Fibroblast of lung (primary cell): Measurements from ENCODE around the gene RFX1. TPM values are rescaled to one million over a fixed set of nuclear protein-coding genes. Genes with fewer than 3 reads are reported as not detected.

Experiments used
- DNase-seq, 2 donors: peaks; one replicate each; pipeline versions ENCODE4 v3.0.0 to v3.0.0-alpha.2; 2010; ENCODE audit warnings: low read depth in 2 of 2
- H2AFZ ChIP-seq: 2 replicates; pipeline ENCODE4 v1.5.1; 2012; ENCODE audit warnings: low read length, control low read depth, inconsistent platforms
- H3K27ac ChIP-seq: 2 replicates; pipeline ENCODE4 v1.5.1; 2011; ENCODE audit warnings: low read length, control low read depth; ENCODE audit not compliant: insufficient read depth
- H3K27me3 ChIP-seq: 2 replicates; pipeline ENCODE4 v1.5.1; 2011; ENCODE audit warnings: mild to moderate bottlenecking, low read length; ENCODE audit not compliant: control insufficient read depth, insufficient read depth
- H3K36me3 ChIP-seq: 2 replicates; pipeline ENCODE4 v1.5.1; 2011; ENCODE audit warnings: low read length; ENCODE audit not compliant: control insufficient read depth, insufficient read depth
- H3K4me1 ChIP-seq: 2 replicates; pipeline ENCODE4 v1.5.1; 2011; ENCODE audit warnings: low read length; ENCODE audit not compliant: control insufficient read depth, insufficient read depth; ENCODE audit errors: extremely low read depth
- H3K4me2 ChIP-seq: 2 replicates; pipeline ENCODE4 v1.5.1; 2011; ENCODE audit warnings: low read length, control low read depth; ENCODE audit not compliant: insufficient read depth; ENCODE audit errors: extremely low read depth
- H3K4me3 ChIP-seq, 4 experiments: fragments of 200-600 bp in 1 of 4; sonication (generic) in 1 of 4; replicated peaks in 1 of 4; 2 replicates each; pipeline ENCODE4 v1.5.1; 2011 to 2016; ENCODE audit warnings: low read length in 4 of 4, low read depth in 3 of 4, mild to moderate bottlenecking in 3 of 4, control low read depth in 2 of 4, inconsistent platforms in 1 of 4, mixed read lengths in 1 of 4; ENCODE audit not compliant: insufficient read depth in 1 of 4; ENCODE audit errors: control extremely low read depth in 1 of 4
- H3K79me2 ChIP-seq: 2 replicates; pipeline ENCODE4 v1.5.1; 2012; ENCODE audit warnings: mild to moderate bottlenecking, low read length, inconsistent platforms; ENCODE audit not compliant: control insufficient read depth, insufficient read depth
- H3K9ac ChIP-seq: 2 replicates; pipeline ENCODE4 v1.5.1; 2011; ENCODE audit warnings: mild to moderate bottlenecking, low read length, control low read depth; ENCODE audit not compliant: insufficient read depth
- H3K9me3 ChIP-seq: 2 replicates; pipeline ENCODE4 v1.5.1; 2012; ENCODE audit warnings: low read depth, low read length; ENCODE audit not compliant: control insufficient read depth, insufficient read depth
- H4K20me1 ChIP-seq: 2 replicates; pipeline ENCODE4 v1.5.1; 2011; ENCODE audit warnings: low read length; ENCODE audit not compliant: control insufficient read depth, insufficient read depth; ENCODE audit errors: extremely low read depth
- CTCF ChIP-seq, 2 donors: IDR thresholded peaks in 1 of 2; conservative IDR thresholded peaks in 1 of 2; 1 replicate in 1 of 2; 2 replicates in 1 of 2; pipeline ENCODE4 v1.5.1; 2011 to 2012; ENCODE audit warnings: low read length in 2 of 2, control low read depth in 1 of 2, inconsistent platforms in 1 of 2, low read depth in 1 of 2, mild to moderate bottlenecking in 1 of 2
- EZH2 ChIP-seq: IDR thresholded peaks from 2 replicates; pipeline ENCODE4 v1.5.1; 2012; ENCODE audit warnings: low read length, control low read depth, mild to moderate bottlenecking; ENCODE audit errors: missing control alignments
- polyA plus RNA-seq, 2 donors: library from polyadenylated mRNA; depleted of rRNA in 1 of 2; stranded (reverse) in 1 of 2; unstranded in 1 of 2; fragments of >200 nt; gene quantifications; 2 replicates each; pipeline ENCODE4 v1.2.1, GENCODE V29; 2011 to 2012; ENCODE audit warnings: missing spikeins in 1 of 2
- total RNA-seq: library from RNA; depleted of rRNA; stranded (reverse); fragments of >200 nt; gene quantifications from 2 replicates; pipeline ENCODE4 v1.2.1, GENCODE V29; 2014

Gene RFX1
- total and polyA plus RNA-seq, 2 donors (not counting 1 experiment from before 2014, with no cell fraction given) = 0.44 to 2.6 TPM

GRCh38 chr19:13932911-13933393 lies 73.2 kb downstream of the RFX1 start:
- no peak overlapping the region for H3K27ac ChIP-seq
- H2AFZ ChIP-seq = no peak overlapping the region
- TF ChIP-seq CTCF (conservative IDR thresholded peaks at IDR 0.05 in 1 of 2, IDR thresholded peaks at IDR 0.05 in 1 of 2; ENCODE audit: low read depth in 1 of 2, low read length in 2 of 2) (no peak), EZH2 (no peak)
- no peak for DNase-seq
- no peak overlapping the region for H3K9ac ChIP-seq
- H3K79me2 ChIP-seq = no peaks in the 10 kb centered on the region
- H3K27me3 ChIP-seq = no peaks in the 10 kb centered on the region
- H3K4me1 ChIP-seq = peaks cover 2% of the 10 kb centered on the region
- peaks cover 1% of the 10 kb centered on the region for H3K36me3 ChIP-seq
- H3K9me3 ChIP-seq = no peaks in the 10 kb centered on the region
- H4K20me1 ChIP-seq = no peaks in the 10 kb centered on the region
- H3K4me3 ChIP-seq = no peak overlapping the region
- no peak overlapping the region for H3K4me2 ChIP-seq

GRCh38 chr19:13932149-13932637 lies 73.9 kb downstream of the RFX1 start:
- Histone ChIP-seq H3K36me3 (peaks cover 3% of the 10 kb centered on the region), H3K4me3 (no peak overlapping the region), H3K79me2 (no peaks in the 10 kb centered on the region), H3K4me1 (peaks cover under 1% of the 10 kb centered on the region), H3K27ac (no peak overlapping the region), H3K9me3 (no peaks in the 10 kb centered on the region), H2AFZ (no peak overlapping the region), H3K27me3 (no peaks in the 10 kb centered on the region), H3K4me2 (no peak overlapping the region), H4K20me1 (no peaks in the 10 kb centered on the region), H3K9ac (no peak overlapping the region)
- DNase-seq = no peak
- no peak for TF ChIP-seq EZH2
- TF ChIP-seq CTCF (conservative IDR thresholded peaks at IDR 0.05 in 1 of 2, IDR thresholded peaks at IDR 0.05 in 1 of 2; ENCODE audit: low read depth in 1 of 2, low read length in 2 of 2) = no peak

GRCh38 chr19:13931391-13932148 lies 74.5 kb downstream of the RFX1 start:
- no peaks in the 10 kb centered on the region for H3K4me1 ChIP-seq
- DNase-seq = no peak

More at GRCh38 chr19:13931391-13932148, 74.5 kb downstream of the RFX1 start:
- peaks cover 5% of the 10 kb centered on the region for H3K36me3 ChIP-seq
- no peak overlapping the region for H3K27ac ChIP-seq
- no peaks in the 10 kb centered on the region for H3K9me3 ChIP-seq
- no peaks in the 10 kb centered on the region for H4K20me1 ChIP-seq
- H3K27me3 ChIP-seq = no peaks in the 10 kb centered on the region
- no peak overlapping the region for H3K9ac ChIP-seq
- H3K4me3 ChIP-seq = no peak overlapping the region
- TF ChIP-seq CTCF (conservative IDR thresholded peaks at IDR 0.05 in 1 of 2, IDR thresholded peaks at IDR 0.05 in 1 of 2; ENCODE audit: low read depth in 1 of 2, low read length in 2 of 2) (no peak), EZH2 (no peak)
- H3K79me2 ChIP-seq = no peaks in the 10 kb centered on the region
- no peak overlapping the region for H2AFZ ChIP-seq
- no peak overlapping the region for H3K4me2 ChIP-seq
